ENCODE results near the gene OTX2.

DNA sequence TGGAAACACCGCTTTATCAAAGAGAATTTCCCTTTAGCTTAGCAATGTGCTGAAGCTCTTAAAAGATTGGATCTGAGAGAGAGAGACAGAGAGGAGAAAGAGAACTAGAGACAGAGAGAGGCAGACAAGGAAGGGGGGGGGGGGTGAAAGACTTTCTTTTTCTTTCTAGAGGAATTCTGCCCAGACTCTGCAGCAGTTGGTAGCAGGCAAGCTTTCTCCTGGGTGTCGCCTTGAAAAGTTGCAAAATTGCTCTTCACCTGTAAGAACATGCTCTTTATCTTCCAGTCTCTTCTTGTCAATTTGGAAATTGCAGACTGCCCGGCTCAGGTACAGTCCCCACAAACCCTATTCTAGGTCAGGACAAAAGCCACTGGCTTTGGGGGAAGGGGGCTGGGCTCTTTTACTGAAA lies 2.9 kb upstream of the OTX2 start:
- TF ChIP-seq, protein P1, sequence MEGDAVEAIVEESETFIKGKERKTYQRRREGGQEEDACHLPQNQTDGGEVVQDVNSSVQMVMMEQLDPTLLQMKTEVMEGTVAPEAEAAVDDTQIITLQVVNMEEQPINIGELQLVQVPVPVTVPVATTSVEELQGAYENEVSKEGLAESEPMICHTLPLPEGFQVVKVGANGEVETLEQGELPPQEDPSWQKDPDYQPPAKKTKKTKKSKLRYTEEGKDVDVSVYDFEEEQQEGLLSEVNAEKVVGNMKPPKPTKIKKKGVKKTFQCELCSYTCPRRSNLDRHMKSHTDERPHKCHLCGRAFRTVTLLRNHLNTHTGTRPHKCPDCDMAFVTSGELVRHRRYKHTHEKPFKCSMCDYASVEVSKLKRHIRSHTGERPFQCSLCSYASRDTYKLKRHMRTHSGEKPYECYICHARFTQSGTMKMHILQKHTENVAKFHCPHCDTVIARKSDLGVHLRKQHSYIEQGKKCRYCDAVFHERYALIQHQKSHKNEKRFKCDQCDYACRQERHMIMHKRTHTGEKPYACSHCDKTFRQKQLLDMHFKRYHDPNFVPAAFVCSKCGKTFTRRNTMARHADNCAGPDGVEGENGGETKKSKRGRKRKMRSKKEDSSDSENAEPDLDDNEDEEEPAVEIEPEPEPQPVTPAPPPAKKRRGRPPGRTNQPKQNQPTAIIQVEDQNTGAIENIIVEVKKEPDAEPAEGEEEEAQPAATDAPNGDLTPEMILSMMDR (tag by site-specific recombination; IDR thresholded peaks at IDR 0.05), result no peak
- TF ChIP-seq, protein P2, sequence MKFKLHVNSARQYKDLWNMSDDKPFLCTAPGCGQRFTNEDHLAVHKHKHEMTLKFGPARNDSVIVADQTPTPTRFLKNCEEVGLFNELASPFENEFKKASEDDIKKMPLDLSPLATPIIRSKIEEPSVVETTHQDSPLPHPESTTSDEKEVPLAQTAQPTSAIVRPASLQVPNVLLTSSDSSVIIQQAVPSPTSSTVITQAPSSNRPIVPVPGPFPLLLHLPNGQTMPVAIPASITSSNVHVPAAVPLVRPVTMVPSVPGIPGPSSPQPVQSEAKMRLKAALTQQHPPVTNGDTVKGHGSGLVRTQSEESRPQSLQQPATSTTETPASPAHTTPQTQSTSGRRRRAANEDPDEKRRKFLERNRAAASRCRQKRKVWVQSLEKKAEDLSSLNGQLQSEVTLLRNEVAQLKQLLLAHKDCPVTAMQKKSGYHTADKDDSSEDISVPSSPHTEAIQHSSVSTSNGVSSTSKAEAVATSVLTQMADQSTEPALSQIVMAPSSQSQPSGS (tag by site-specific recombination; IDR thresholded peaks at IDR 0.05; ENCODE audit: low read depth), result no peak
- TF ChIP-seq, protein P3, sequence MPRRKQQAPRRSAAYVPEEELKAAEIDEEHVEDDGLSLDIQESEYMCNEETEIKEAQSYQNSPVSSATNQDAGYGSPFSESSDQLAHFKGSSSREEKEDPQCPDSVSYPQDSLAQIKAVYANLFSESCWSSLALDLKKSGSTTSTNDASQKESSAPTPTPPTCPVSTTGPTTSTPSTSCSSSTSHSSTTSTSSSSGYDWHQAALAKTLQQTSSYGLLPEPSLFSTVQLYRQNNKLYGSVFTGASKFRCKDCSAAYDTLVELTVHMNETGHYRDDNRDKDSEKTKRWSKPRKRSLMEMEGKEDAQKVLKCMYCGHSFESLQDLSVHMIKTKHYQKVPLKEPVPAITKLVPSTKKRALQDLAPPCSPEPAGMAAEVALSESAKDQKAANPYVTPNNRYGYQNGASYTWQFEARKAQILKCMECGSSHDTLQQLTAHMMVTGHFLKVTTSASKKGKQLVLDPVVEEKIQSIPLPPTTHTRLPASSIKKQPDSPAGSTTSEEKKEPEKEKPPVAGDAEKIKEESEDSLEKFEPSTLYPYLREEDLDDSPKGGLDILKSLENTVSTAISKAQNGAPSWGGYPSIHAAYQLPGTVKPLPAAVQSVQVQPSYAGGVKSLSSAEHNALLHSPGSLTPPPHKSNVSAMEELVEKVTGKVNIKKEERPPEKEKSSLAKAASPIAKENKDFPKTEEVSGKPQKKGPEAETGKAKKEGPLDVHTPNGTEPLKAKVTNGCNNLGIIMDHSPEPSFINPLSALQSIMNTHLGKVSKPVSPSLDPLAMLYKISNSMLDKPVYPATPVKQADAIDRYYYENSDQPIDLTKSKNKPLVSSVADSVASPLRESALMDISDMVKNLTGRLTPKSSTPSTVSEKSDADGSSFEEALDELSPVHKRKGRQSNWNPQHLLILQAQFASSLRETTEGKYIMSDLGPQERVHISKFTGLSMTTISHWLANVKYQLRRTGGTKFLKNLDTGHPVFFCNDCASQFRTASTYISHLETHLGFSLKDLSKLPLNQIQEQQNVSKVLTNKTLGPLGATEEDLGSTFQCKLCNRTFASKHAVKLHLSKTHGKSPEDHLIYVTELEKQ (tag by site-specific recombination; IDR thresholded peaks at IDR 0.05; ENCODE audit: borderline replicate concordance), result no peak
- TF ChIP-seq ZNF548 (tag by site-specific recombination; IDR thresholded peaks at IDR 0.05) (no peak), GLI4 (tag by site-specific recombination; IDR thresholded peaks at IDR 0.05) (no peak)
- TF ChIP-seq, protein P4, sequence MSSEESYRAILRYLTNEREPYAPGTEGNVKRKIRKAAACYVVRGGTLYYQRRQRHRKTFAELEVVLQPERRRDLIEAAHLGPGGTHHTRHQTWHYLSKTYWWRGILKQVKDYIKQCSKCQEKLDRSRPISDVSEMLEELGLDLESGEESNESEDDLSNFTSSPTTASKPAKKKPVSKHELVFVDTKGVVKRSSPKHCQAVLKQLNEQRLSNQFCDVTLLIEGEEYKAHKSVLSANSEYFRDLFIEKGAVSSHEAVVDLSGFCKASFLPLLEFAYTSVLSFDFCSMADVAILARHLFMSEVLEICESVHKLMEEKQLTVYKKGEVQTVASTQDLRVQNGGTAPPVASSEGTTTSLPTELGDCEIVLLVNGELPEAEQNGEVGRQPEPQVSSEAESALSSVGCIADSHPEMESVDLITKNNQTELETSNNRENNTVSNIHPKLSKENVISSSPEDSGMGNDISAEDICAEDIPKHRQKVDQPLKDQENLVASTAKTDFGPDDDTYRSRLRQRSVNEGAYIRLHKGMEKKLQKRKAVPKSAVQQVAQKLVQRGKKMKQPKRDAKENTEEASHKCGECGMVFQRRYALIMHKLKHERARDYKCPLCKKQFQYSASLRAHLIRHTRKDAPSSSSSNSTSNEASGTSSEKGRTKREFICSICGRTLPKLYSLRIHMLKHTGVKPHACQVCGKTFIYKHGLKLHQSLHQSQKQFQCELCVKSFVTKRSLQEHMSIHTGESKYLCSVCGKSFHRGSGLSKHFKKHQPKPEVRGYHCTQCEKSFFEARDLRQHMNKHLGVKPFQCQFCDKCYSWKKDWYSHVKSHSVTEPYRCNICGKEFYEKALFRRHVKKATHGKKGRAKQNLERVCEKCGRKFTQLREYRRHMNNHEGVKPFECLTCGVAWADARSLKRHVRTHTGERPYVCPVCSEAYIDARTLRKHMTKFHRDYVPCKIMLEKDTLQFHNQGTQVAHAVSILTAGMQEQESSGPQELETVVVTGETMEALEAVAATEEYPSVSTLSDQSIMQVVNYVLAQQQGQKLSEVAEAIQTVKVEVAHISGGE (tag by site-specific recombination; conservative IDR thresholded peaks at IDR 0.05; ENCODE audit: low read depth), result no peak

All from HEK293 (cell line).